GM12875 (cell line): Measurements from ENCODE around the gene OR5AR1.
"Not testable (repeated sequence)": the region's sequence is repeated elsewhere in the genome, so short reads cannot be mapped to it uniquely, and the experiment has no call there.

Experiments
- H3K4me3 ChIP-seq: one replicate; pipeline ENCODE4 v1.5.1; 2011; ENCODE audit warnings: low read depth, low read length, control low read depth
- TF ChIP-seq, protein P1 (sequence below): IDR thresholded peaks from 2 replicates; pipeline ENCODE4 v1.5.1; 2011; ENCODE audit warnings: low read depth, mild to moderate bottlenecking, control low read depth, inconsistent platforms, low read length, moderate library complexity, borderline replicate concordance; ENCODE audit not compliant: insufficient read depth

The OR5AR1 gene

DNA sequence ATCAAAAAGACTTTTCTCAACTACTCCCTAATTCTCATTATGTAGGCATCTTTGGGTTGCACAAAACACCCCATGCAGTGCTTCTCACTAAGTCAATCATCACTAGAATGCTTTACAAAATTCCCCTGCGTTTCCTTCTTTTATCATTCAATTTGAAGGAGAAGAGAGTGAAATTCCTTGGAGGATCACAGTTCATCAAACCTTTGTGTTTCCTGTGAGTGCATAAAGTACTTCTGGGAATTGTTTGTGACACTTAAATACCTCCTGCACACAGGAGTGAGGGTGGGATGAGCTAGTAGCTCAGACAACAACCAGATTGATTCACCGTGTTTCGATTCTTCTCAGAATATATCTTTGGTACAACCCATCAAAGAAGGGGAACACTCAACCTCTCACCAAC is 3.7 kb upstream of the OR5AR1 start:
- H3K4me3 ChIP-seq = no peak overlapping the region
- TF ChIP-seq, protein P1, sequence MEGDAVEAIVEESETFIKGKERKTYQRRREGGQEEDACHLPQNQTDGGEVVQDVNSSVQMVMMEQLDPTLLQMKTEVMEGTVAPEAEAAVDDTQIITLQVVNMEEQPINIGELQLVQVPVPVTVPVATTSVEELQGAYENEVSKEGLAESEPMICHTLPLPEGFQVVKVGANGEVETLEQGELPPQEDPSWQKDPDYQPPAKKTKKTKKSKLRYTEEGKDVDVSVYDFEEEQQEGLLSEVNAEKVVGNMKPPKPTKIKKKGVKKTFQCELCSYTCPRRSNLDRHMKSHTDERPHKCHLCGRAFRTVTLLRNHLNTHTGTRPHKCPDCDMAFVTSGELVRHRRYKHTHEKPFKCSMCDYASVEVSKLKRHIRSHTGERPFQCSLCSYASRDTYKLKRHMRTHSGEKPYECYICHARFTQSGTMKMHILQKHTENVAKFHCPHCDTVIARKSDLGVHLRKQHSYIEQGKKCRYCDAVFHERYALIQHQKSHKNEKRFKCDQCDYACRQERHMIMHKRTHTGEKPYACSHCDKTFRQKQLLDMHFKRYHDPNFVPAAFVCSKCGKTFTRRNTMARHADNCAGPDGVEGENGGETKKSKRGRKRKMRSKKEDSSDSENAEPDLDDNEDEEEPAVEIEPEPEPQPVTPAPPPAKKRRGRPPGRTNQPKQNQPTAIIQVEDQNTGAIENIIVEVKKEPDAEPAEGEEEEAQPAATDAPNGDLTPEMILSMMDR = no peak

DNA sequence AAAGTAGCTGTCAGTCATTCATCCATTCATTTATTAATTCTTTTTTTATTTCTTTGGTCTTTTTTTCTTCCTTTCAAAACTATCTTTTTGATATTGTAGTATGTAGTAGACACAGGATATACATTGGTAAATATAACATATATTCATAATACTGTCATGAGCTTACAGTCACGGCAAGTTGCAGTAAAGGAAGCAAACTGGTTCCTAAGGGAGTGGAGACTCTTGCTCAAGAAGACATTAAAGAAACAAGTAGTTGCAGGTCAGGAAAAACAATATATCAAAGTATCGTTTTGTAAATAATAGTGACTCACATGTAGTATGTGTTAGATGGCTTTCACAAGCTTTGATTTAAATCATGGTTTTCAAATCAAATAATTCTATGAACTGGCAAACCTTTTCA is 7.5 kb downstream of the OR5AR1 start:
- TF ChIP-seq, protein P1 = no peak
- H3K4me3 ChIP-seq = no peak overlapping the region

DNA sequence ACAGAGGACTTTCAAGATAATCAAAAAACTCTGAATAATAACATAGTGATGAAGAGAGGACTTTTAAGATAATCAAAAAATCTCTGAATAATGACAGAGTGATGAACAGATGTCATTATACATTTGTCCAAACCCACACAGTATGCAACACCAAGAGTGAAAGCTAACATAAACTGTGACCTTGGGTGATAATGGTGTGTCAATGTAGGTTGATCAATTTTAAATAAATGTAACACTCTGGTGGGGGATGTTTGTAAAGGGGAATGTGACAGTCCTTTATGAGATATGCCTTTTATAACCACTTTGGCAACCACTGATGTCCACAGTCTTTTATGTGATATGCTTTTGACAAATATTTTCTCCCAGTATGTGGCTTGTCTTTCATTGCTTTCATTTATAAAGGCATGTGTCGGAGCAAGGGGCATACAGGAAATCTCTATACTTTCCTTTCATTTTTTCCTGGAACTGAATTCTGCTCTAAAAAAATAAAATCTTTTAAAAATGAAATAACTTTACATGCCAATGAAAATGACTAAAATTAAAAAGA is 25.1 kb downstream of the OR5AR1 start:
- TF ChIP-seq, protein P1 = no peak
- H3K4me3 ChIP-seq = no peak overlapping the region

DNA sequence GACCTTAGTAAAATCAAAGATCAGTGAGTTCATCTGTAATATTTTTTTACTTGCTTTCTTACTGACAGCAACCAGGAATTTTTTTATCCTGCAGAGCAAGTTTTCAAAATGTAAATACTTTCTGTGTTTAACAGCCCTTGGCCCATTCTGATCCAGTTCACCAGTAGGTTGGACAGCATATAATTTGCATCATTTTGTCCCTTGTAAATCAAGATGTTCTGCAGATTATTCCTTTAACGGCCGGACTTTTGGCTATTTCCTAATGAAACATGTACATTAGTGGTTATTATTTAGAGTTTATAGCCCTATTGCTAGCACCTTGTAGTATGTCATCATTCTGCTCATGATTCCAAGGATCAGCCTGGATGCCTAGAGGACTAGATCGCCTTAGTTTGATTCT is 27.7 kb downstream of the OR5AR1 start:
- H3K4me3 ChIP-seq = not testable (repeated sequence)

DNA sequence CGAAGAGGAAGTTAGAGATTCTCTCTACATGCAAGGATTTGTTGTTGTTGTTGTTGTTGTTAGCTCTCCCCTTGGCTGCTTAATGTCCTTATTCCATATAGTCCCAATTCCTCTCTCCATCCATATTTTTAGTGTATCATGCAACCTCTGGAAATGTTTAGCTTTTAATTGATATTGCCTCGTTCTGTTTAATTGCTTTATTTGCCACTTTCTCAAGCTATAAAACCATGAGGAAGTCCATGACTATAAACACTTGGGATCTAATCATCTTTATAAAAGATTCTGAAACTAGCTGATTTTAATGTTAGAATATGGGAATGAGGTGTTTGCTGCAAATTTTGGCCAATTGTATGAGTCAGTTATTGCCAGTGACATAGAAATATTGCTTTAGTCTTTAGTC is 29.9 kb downstream of the OR5AR1 start:
- no peak overlapping the region for H3K4me3 ChIP-seq
- TF ChIP-seq, protein P1 = no peak

DNA sequence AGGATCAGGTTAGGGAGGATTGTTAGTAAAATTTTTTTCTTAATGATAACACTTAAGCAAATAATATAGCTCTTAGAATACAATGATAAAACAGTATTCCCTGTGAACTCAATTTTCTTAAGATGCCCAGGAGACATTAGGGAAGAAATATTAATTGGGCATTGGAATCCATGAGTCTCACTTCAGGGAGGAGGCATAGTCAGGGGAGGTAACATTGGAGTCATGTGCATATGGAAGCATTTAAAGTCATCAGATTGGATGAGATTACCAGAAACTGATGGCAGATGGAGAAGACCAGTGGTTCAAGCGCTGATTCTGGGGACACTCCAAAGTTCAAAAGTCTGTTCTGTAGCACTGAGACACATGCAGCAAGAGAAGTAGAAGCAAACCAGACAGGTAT is 35.3 kb downstream of the OR5AR1 start, which contains the start of gene OR9G1:
OR9G1 (plus strand) TSS at position 301 of the 400 bp plus-strand sequence. CDS start 1,293 bp downstream, outside the sequence.
- TF ChIP-seq, protein P1 = no peak
- H3K4me3 ChIP-seq = no peak within 1 kb of the TSS

DNA sequence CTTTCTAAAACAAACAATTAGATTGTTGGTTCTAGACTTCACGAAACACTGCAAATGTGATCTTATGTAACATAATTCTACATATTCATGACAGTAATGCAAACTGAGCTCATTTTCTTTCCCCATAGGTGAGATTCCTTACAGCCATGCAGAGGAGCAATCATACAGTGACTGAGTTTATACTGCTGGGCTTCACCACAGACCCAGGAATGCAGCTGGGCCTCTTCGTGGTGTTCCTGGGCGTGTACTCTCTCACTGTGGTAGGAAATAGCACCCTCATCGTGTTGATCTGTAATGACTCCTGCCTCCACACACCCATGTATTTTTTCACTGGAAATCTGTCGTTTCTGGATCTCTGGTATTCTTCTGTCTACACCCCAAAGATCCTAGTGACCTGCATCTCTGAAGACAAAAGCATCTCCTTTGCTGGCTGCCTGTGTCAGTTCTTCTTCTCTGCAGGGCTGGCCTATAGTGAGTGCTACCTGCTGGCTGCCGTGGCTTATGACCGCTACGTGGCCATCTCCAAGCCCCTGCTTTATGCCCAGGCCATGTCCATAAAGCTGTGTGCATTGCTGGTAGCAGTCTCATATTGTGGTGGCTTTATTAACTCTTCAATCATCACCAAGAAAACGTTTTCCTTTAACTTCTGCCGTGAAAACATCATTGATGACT is 36.9 kb downstream of the OR5AR1 start:
- TF ChIP-seq, protein P1 = no peak
- H3K4me3 ChIP-seq = no peak overlapping the region
